Fibroblast of villous mesenchyme (primary cell): ENCODE data around the gene SNPH. TPM values are rescaled to one million over a fixed set of nuclear protein-coding genes. Genes with fewer than 3 reads are reported as not detected.

ENCODE experiments used
- DNase-seq: peaks from one replicate; pipeline ENCODE4 v3.0.0-alpha.2; 2010; ENCODE audit warnings: low read depth
- H3K4me3 ChIP-seq: 2 replicates; pipeline ENCODE4 v1.5.1; 2011; ENCODE audit warnings: low read depth, mild to moderate bottlenecking, low read length
- CTCF ChIP-seq: IDR thresholded peaks from 2 replicates; pipeline ENCODE4 v1.5.1; 2012; ENCODE audit warnings: low read depth, mild to moderate bottlenecking, low read length; ENCODE audit not compliant: insufficient read depth
- total RNA-seq: library from RNA; depleted of rRNA; stranded (reverse); fragments of >200 nt; gene quantifications from 2 replicates; pipeline ENCODE4 v1.2.3, GENCODE V29; 2012

Gene SNPH
- total RNA-seq, 1 donor: 10.8 TPM

GRCh38 chr20:1229541-1229940, 36.6 kb upstream of the SNPH start:
- H3K4me3 ChIP-seq: no peak overlapping the region
- TF ChIP-seq CTCF: no peak
- no peak for DNase-seq

- H3K4me3 ChIP-seq: no peak overlapping the region
- TF ChIP-seq CTCF: no peak
- DNase-seq: no peak
Observed at GRCh38 chr20:1232286-1233111, 33.6 kb upstream of the SNPH start.

GRCh38 chr20:1240549-1240948, 25.5 kb upstream of the SNPH start:
- no peak for TF ChIP-seq CTCF
- no peak overlapping the region for H3K4me3 ChIP-seq
- no peak for DNase-seq

- no peak for DNase-seq
- no peak overlapping the region for H3K4me3 ChIP-seq
- TF ChIP-seq CTCF: no peak
Observed at GRCh38 chr20:1241456-1241855, 24.6 kb upstream of the SNPH start.

- no peak for TF ChIP-seq CTCF
- no peak overlapping the region for H3K4me3 ChIP-seq
- DNase-seq: no peak
Observed at GRCh38 chr20:1242099-1242498, 24.0 kb upstream of the SNPH start.

- DNase-seq: peak; percentile 86
- TF ChIP-seq CTCF: no peak
- H3K4me3 ChIP-seq: no peak overlapping the region
Observed at GRCh38 chr20:1242530-1242929, 23.6 kb upstream of the SNPH start.

GRCh38 chr20:1245578-1245977, 20.5 kb upstream of the SNPH start:
- no peak overlapping the region for H3K4me3 ChIP-seq
- DNase-seq: no peak
- TF ChIP-seq CTCF: no peak
